NB4 (cell line): Measurements from ENCODE around the gene IQGAP2.

Experiments
- MAX ChIP-seq: IDR thresholded peaks from 2 replicates; pipeline ENCODE4 v1.6.1; 2011; ENCODE audit warnings: low read depth, low read length
- MYC ChIP-seq: IDR thresholded peaks from 2 replicates; pipeline ENCODE4 v1.6.1; 2011; ENCODE audit warnings: low read depth, low read length
- POLR2A ChIP-seq: IDR thresholded peaks from 2 replicates; pipeline ENCODE4 v1.6.1; 2011; ENCODE audit warnings: mild to moderate bottlenecking; ENCODE audit not compliant: insufficient read length; ENCODE audit errors: extremely low read depth
- TF ChIP-seq, protein P1 (sequence below): IDR thresholded peaks from one replicate; pipeline ENCODE4 v1.5.1; 2012; ENCODE audit warnings: low read depth, low read length

DNA sequence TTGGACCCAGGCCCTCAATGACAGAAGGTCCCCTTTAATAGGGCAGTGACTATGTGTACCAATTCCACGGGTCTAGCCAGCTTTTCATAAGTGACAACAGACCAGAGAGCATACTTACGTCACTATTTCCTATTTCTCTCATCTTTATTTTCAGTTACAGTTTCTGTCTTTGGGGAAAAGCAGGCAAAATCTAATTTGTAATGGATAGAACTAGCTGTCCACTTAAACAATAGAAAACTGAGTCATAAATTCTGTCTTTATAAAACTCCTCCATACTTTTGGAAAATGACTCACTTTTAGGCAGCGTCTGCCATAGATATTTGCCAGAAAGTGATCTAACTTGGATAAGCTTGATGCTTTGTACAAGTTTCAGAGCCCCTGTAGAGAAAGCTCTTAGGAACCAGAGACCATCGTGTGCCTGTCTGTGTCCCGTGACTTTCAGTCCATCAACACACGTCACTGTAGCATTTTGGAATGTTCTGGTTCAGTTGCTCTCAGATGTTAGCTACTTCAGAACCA lies 118.2 kb downstream of the IQGAP2 start:
- TF ChIP-seq, protein P1, sequence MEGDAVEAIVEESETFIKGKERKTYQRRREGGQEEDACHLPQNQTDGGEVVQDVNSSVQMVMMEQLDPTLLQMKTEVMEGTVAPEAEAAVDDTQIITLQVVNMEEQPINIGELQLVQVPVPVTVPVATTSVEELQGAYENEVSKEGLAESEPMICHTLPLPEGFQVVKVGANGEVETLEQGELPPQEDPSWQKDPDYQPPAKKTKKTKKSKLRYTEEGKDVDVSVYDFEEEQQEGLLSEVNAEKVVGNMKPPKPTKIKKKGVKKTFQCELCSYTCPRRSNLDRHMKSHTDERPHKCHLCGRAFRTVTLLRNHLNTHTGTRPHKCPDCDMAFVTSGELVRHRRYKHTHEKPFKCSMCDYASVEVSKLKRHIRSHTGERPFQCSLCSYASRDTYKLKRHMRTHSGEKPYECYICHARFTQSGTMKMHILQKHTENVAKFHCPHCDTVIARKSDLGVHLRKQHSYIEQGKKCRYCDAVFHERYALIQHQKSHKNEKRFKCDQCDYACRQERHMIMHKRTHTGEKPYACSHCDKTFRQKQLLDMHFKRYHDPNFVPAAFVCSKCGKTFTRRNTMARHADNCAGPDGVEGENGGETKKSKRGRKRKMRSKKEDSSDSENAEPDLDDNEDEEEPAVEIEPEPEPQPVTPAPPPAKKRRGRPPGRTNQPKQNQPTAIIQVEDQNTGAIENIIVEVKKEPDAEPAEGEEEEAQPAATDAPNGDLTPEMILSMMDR, result no peak
- TF ChIP-seq POLR2A (no peak), MAX (no peak), MYC (no peak)
